ENCODE data around the gene QSER1. TPM values are rescaled to one million over a fixed set of nuclear protein-coding genes. Genes with fewer than 3 reads are reported as not detected.

The QSER1 gene
- 10 to 100 TPM; 20.2 to 26.4 (median 24.0) TPM for total RNA-seq (2021; fragmentation: NEBNext Ultra II Directional; extraction: Animal tissue kit (Norgen Biotek cat#: 25700))
- long read RNA-seq, partial matches to known transcripts = 1 of 4 reads
- long read RNA-seq, other reads (novel, unspliced or antisense) = 3 of 4 reads

DNA sequence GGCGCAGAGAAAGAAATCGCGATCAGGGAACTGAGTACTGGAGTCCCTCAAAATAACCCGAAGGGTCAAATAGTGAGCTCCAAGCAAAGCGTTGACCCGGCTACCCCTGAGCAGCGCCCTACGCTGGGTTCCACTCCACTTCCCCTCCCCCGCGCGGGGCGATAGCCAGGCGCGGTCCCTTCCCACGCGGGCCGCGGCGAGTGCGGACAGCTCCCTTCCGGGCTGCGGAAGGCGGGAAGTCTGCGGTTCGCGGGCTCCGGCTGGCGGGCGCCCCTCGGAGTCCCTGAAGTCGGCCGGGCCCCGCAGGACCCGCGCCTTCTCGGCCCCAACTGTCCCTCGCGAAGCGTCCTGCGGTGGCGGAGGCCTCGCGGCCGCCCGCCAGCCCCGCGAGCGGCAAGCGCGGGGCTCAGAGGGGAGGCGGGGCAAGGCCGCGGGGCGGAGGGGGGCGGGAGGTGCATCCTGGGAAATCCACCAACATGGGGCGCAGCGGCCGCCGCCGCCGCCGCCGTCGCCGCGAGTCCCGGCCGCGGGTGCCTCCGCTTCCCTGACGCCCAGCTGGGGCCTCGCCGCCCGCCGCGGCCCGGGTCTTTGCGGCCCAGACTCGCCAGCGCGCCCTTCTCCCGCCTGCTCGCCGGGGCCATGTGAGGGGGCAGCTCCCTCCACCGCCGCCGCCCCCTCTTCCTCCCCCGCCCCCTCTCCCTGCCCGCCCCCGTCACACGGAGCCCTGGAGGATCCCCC lies at the start of gene QSER1:
Gene QSER1 (plus strand): TSS at position 457 of the 738 bp plus-strand sequence. CDS start 315 bp downstream, outside the sequence.
- H3K27me3 Mint-ChIP-seq (ENCODE audit: insufficient read depth) = peaks cover 1% of the 10 kb centered on the region; the same call in 1 of the 2 replicates
- DNase-seq = peak; percentile 10
- TF ChIP-seq, protein P1, sequence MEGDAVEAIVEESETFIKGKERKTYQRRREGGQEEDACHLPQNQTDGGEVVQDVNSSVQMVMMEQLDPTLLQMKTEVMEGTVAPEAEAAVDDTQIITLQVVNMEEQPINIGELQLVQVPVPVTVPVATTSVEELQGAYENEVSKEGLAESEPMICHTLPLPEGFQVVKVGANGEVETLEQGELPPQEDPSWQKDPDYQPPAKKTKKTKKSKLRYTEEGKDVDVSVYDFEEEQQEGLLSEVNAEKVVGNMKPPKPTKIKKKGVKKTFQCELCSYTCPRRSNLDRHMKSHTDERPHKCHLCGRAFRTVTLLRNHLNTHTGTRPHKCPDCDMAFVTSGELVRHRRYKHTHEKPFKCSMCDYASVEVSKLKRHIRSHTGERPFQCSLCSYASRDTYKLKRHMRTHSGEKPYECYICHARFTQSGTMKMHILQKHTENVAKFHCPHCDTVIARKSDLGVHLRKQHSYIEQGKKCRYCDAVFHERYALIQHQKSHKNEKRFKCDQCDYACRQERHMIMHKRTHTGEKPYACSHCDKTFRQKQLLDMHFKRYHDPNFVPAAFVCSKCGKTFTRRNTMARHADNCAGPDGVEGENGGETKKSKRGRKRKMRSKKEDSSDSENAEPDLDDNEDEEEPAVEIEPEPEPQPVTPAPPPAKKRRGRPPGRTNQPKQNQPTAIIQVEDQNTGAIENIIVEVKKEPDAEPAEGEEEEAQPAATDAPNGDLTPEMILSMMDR (IDR thresholded peaks at IDR 0.05) = no peak; the same call in 1 of the 2 replicates

DNA sequence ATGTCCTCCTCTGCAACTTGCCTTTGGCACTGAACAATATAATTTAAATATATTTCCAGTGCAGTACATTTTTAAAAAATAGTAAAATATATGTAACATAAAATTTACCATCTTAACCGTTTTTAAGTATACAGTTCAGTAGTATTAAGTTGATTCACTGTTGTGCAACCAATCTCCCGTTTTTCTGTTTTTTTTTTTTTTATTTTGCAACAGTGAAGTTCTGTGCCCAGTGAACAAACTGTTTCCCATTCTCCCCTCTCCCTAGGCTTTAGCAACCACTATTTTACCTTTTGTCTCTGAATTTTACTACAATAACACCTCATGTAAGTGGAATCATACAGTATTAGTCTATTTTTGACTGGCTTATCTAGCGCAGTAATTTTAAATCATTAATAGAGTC lies 49.1 kb upstream of the QSER1 start:
- Mint-ChIP-seq H3K27me3 (ENCODE audit: insufficient read depth) (peaks cover 13% of the 10 kb centered on the region), H3K4me1 (ENCODE audit: low read depth) (no peaks in the 10 kb centered on the region), H3K9me3 (no peaks in the 10 kb centered on the region), H3K36me3 (ENCODE audit: low read depth) (no peaks in the 10 kb centered on the region), H3K27ac (no peak overlapping the region), H3K4me3 (no peak overlapping the region)
- TF ChIP-seq, protein P1 (IDR thresholded peaks at IDR 0.05) = no peak
- no peak for DNase-seq

More for the DNA sequence above, at the start of gene QSER1:
- peak within 1 kb of the TSS; percentile 98 for H3K27ac Mint-ChIP-seq
- H3K36me3 Mint-ChIP-seq (ENCODE audit: low read depth) = no peaks in the 10 kb centered on the region
- H3K4me1 Mint-ChIP-seq (ENCODE audit: low read depth) = peaks cover 36% of the 10 kb centered on the region
- H3K4me3 Mint-ChIP-seq = peak within 1 kb of the TSS; percentile 92
- H3K9me3 Mint-ChIP-seq = no peaks in the 10 kb centered on the region

DNA sequence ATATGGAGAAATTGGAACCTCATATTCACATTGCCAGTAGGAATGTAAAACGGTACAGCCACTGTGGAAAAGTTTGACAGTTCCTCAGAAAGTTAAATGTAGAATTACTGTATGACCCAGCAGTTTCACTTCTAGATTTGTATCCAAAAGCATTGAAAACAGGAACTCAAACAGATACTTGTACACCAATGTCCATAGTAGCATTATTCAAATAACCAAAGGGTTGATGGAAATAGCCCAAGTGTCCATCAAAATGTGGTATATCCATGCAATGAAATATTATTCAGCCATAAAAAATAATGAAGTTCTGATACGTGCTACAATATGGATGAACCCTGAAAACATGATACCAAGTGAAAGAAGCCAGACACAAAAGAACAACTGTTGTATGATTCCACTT lies 45.1 kb upstream of the QSER1 start:
- Mint-ChIP-seq H3K27me3 (ENCODE audit: insufficient read depth) (peaks cover 7% of the 10 kb centered on the region), H3K4me3 (no peak overlapping the region), H3K9me3 (no peaks in the 10 kb centered on the region), H3K4me1 (ENCODE audit: low read depth) (peaks cover 7% of the 10 kb centered on the region; the same call in 1 of the 2 replicates), H3K36me3 (ENCODE audit: low read depth) (no peaks in the 10 kb centered on the region), H3K27ac (no peak overlapping the region)
- TF ChIP-seq, protein P1 (IDR thresholded peaks at IDR 0.05) = no peak
- no peak for DNase-seq

DNA sequence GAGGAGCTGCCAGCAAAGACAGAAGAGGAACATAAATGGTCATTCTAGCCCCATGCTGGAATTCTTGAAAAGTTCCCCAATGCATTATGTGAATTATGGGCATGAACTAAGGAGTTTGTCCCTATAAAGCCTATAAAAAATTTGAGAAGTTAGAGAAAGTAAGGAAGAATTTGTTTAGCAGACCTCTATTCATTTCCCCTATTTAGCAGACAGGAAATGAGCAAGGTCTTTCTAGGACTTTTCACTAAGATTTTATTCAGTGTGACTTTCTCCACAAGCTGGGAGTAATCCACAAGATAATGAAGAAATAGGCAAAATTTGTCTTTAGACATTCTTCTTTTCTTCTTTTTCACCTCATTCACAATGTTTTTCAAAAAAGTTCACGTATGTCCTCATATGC lies 42.9 kb upstream of the QSER1 start:
- peaks cover 7% of the 10 kb centered on the region; the same call in 1 of the 2 replicates for H3K4me1 Mint-ChIP-seq (ENCODE audit: low read depth)
- TF ChIP-seq, protein P1 (IDR thresholded peaks at IDR 0.05) = no peak
- no peak overlapping the region for H3K27ac Mint-ChIP-seq
- DNase-seq = no peak
- H3K36me3 Mint-ChIP-seq (ENCODE audit: low read depth) = no peaks in the 10 kb centered on the region
- peaks cover 5% of the 10 kb centered on the region for H3K27me3 Mint-ChIP-seq (ENCODE audit: insufficient read depth)
- no peaks in the 10 kb centered on the region for H3K9me3 Mint-ChIP-seq
- no peak overlapping the region for H3K4me3 Mint-ChIP-seq

DNA sequence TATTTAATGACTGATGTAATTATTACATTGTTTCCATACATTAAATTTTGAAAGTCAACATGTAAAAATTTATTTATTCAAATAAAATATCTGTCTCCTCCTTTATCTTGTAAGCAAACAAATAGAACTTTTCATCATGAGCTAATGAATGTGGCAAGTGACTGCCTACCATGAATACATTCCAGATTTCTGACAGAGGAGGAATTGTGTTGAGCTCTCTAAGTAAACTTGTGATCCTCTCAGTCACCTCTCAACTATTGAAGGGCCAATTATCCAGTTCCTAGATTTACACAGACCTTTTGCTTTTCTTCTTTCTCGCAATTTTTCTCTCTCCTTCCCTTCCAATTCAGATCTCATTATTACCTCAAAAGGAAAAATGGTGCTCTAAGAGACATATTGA lies 41.4 kb upstream of the QSER1 start:
- H3K9me3 Mint-ChIP-seq = no peaks in the 10 kb centered on the region
- TF ChIP-seq, protein P1 (IDR thresholded peaks at IDR 0.05) = no peak
- H3K36me3 Mint-ChIP-seq (ENCODE audit: low read depth) = no peaks in the 10 kb centered on the region
- no peak for DNase-seq
- no peak overlapping the region for H3K4me3 Mint-ChIP-seq
- no peak overlapping the region for H3K27ac Mint-ChIP-seq
- peaks cover 8% of the 10 kb centered on the region for H3K27me3 Mint-ChIP-seq (ENCODE audit: insufficient read depth)
- H3K4me1 Mint-ChIP-seq (ENCODE audit: low read depth) = peaks cover 7% of the 10 kb centered on the region; the same call in 1 of the 2 replicates
